GM18499 (cell line): Measurements from ENCODE around the gene MS4A15.
"Not testable (repeated sequence)": the region's sequence is repeated elsewhere in the genome, so short reads cannot be mapped to it uniquely, and the experiment has no call there.

Experiments used
- ATAC-seq: cut with Tn5 transposase; IDR thresholded peaks from one replicate; pipeline ENCODE4 v1.9.1; 2021; ENCODE audit warnings: moderate number of reproducible peaks; ENCODE audit not compliant: insufficient read depth, unreplicated experiment

Gene MS4A15

GRCh38 chr11:60750911-60751310 is 5.8 kb upstream of the MS4A15 start:
- ATAC-seq = no peak

GRCh38 chr11:60753309-60753708 is 3.4 kb upstream of the MS4A15 start:
- no peak for ATAC-seq

GRCh38 chr11:60754887-60755286 is 1.8 kb upstream of the MS4A15 start:
- no peak for ATAC-seq

GRCh38 chr11:60757231-60757800 is 649 bp downstream of the MS4A15 start:
- no peak for ATAC-seq

GRCh38 chr11:60758671-60759070 is 2.0 kb downstream of the MS4A15 start:
- ATAC-seq = not testable (repeated sequence)

- ATAC-seq = not testable (repeated sequence)
These were observed 3.0 kb downstream of the MS4A15 start for GRCh38 chr11:60759438-60760225.

GRCh38 chr11:60761436-60762190 is 4.9 kb downstream of the MS4A15 start:
- no peak for ATAC-seq

GRCh38 chr11:60762851-60763691 is 6.4 kb downstream of the MS4A15 start:
- peak; percentile 41 for ATAC-seq

GRCh38 chr11:60763692-60764369 is 7.2 kb downstream of the MS4A15 start:
- ATAC-seq = no peak

GRCh38 chr11:60764879-60765278 is 8.2 kb downstream of the MS4A15 start:
- ATAC-seq = peak; percentile 36

GRCh38 chr11:60765355-60765754 is 8.7 kb downstream of the MS4A15 start:
- ATAC-seq = peak; percentile 7

GRCh38 chr11:60766547-60766946 is 9.9 kb downstream of the MS4A15 start:
- no peak for ATAC-seq

- ATAC-seq = no peak
These were observed 10.7 kb downstream of the MS4A15 start for GRCh38 chr11:60767388-60767811.

GRCh38 chr11:60768202-60768601 is 11.5 kb downstream of the MS4A15 start:
- no peak for ATAC-seq

GRCh38 chr11:60769273-60769672 is 12.6 kb downstream of the MS4A15 start:
- no peak for ATAC-seq

- no peak for ATAC-seq
These were observed 13.1 kb downstream of the MS4A15 start for GRCh38 chr11:60769811-60770210.

- ATAC-seq = no peak
These were observed 14.5 kb downstream of the MS4A15 start for GRCh38 chr11:60771146-60771545.

GRCh38 chr11:60771879-60772525 is 15.3 kb downstream of the MS4A15 start:
- no peak for ATAC-seq

GRCh38 chr11:60772666-60773065 is 16.0 kb downstream of the MS4A15 start:
- no peak for ATAC-seq
